Measurements from ENCODE around the gene WDR44. TPM values are rescaled to one million over a fixed set of nuclear protein-coding genes. Genes with fewer than 3 reads are reported as not detected.

The WDR44 gene
- total RNA-seq, 1 donor from 2014 or later: 12.8 TPM

DNA sequence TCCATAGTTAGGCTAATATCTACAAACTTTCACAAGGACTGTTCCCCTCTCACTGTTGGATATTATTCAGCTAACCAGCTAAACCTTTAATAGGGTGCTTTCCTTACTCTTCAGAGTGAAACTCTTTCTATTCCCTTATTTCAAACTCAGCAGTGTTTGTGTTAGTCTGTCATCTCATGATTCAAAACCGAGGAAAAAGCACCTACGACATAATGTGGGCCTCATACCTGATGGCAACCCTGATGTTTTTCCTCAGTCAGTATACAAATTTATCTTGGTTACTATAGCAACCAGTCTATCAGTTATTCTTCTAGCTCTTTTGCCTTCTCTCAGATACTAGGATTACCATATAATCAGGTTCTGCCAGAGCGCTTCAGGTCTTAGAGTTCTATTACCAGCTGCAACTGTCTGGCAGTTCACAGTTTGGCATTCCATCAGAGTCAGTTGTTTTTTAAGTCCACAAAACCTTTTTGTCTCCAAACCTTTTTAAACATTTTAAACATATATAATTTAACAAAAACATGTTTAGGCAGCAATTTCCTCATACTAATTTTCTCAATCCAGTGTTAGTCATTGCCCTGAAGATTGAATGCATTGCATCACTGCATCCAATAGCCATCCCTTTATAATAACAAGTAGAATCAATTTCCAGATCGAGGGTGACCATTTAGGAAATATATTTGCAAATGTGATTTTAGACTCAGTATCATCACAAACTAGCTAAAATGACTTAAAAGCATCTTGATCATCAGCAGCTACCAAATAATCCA lies 7.4 kb downstream of the WDR44 start:
- TF ChIP-seq, protein P1, sequence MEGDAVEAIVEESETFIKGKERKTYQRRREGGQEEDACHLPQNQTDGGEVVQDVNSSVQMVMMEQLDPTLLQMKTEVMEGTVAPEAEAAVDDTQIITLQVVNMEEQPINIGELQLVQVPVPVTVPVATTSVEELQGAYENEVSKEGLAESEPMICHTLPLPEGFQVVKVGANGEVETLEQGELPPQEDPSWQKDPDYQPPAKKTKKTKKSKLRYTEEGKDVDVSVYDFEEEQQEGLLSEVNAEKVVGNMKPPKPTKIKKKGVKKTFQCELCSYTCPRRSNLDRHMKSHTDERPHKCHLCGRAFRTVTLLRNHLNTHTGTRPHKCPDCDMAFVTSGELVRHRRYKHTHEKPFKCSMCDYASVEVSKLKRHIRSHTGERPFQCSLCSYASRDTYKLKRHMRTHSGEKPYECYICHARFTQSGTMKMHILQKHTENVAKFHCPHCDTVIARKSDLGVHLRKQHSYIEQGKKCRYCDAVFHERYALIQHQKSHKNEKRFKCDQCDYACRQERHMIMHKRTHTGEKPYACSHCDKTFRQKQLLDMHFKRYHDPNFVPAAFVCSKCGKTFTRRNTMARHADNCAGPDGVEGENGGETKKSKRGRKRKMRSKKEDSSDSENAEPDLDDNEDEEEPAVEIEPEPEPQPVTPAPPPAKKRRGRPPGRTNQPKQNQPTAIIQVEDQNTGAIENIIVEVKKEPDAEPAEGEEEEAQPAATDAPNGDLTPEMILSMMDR (IDR thresholded peaks at IDR 0.05; ENCODE audit: insufficient read depth, low read length, poor library complexity, severe bottlenecking): no peak
- no peak for DNase-seq (ENCODE audit: low read depth)
- Histone ChIP-seq H3K27me3 (ENCODE audit: control insufficient read depth, insufficient read depth, low read length) (no peaks in the 10 kb centered on the region), H3K36me3 (ENCODE audit: control insufficient read depth, insufficient read depth, low read length) (no peaks in the 10 kb centered on the region), H3K4me3 (ENCODE audit: low read depth, low read length) (no peak overlapping the region)

DNA sequence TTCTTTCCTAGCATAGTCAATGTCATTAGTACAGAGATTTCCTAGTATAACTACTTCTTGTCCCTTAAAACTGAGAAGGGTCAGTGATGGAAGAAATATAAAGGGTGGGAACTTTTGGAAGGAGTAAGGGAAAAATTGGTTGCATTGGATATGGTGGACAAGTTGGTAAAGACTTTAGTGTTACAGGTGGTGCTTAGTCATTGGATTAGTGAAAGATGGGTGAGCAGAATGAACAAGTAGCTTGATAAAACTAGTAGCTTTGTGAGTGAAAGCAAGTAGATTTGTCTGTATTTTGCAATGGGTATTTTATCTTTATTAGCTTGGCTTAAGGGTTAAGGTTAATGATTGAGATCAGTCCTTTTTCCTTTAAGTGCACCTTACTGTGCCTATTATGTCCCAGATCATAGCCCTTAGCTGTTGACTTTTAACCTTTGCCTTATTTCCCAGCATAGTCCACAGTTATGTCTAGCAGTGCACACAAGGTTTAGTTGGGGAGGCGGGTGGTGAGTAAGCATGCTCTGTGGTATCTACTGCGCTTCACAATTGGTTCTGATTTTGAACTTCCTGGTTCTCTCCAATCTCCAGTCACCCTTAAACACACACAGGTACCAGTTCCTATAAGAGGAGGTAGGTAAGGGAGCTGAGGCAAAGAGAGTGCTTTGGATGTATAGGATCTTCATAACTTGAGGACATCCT lies 9.5 kb downstream of the WDR44 start:
- TF ChIP-seq, protein P1 (IDR thresholded peaks at IDR 0.05; ENCODE audit: insufficient read depth, low read length, poor library complexity, severe bottlenecking): no peak
- no peak for DNase-seq (ENCODE audit: low read depth)
- Histone ChIP-seq H3K36me3 (ENCODE audit: control insufficient read depth, insufficient read depth, low read length) (no peaks in the 10 kb centered on the region), H3K27me3 (ENCODE audit: control insufficient read depth, insufficient read depth, low read length) (no peaks in the 10 kb centered on the region), H3K4me3 (ENCODE audit: low read depth, low read length) (no peak overlapping the region)

DNA sequence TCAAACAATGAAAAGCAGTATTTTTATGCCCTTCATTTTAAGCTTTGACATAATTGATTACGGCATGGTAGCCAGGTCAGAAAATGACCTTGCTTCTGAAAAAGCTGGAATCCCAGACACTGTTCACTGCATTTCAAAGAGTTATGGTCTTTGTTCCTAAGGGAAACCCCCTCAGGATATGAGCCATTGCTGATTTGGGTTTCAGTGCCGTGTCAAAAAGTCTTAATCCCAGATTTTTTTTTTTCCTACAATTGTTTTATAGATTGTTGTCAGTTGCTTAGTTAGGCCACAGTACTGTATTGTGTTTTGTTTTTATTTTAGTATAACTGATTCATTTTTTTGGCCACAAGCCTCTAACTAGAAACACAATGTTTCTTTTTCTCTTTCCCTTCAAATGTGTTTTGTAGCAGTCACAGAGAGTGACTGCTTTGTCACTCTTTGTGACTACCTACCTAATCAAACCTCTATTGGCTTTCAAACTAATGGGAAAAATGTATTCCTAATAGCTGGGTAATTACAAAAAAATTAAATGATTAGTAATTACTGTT lies 10.3 kb downstream of the WDR44 start:
- no peaks in the 10 kb centered on the region for H3K36me3 ChIP-seq (ENCODE audit: control insufficient read depth, insufficient read depth, low read length)

DNA sequence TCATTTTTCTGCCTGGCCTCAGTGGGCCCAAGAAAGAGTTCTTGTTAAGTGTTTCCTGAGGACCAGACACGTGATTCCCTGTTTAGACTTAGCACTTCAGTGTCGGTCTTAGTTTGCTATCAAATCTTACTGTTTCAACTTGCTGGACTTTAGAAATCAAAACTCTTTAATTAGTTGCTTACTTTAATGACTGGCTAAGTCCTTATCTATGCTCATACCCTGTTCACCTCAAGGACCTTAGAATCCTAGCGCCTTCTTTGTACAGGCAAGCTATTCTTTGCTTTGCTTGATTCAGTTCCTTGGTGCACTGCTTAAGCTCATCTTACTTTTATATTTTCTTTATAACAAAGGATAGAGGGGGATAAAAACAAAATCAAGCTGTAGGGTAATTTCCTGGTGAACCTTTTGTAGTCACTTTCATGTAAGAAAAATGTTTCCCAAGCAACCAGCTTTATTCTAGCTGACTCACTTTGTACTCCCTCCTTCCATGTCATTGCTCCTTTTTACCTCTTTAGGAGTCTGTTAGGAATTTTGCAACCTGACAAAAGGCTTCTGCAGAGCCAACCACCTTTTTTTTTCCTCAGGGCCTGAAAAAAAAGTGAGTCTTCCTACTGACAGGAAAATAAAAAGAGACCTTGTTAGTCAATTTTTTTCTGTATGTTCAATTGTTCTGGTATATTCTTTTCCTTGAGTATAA lies 14.7 kb downstream of the WDR44 start:
- H3K4me3 ChIP-seq (ENCODE audit: low read depth, low read length): no peak overlapping the region
- TF ChIP-seq, protein P1 (IDR thresholded peaks at IDR 0.05; ENCODE audit: insufficient read depth, low read length, poor library complexity, severe bottlenecking): no peak
- no peak for DNase-seq (ENCODE audit: low read depth)
- no peaks in the 10 kb centered on the region for H3K27me3 ChIP-seq (ENCODE audit: control insufficient read depth, insufficient read depth, low read length)
- no peaks in the 10 kb centered on the region for H3K36me3 ChIP-seq (ENCODE audit: control insufficient read depth, insufficient read depth, low read length)

More for the DNA sequence above, 10.3 kb downstream of the WDR44 start:
- no peak overlapping the region for H3K4me3 ChIP-seq (ENCODE audit: low read depth, low read length)
- TF ChIP-seq, protein P1 (IDR thresholded peaks at IDR 0.05; ENCODE audit: insufficient read depth, low read length, poor library complexity, severe bottlenecking): no peak
- no peaks in the 10 kb centered on the region for H3K27me3 ChIP-seq (ENCODE audit: control insufficient read depth, insufficient read depth, low read length)
- DNase-seq (ENCODE audit: low read depth): no peak

DNA sequence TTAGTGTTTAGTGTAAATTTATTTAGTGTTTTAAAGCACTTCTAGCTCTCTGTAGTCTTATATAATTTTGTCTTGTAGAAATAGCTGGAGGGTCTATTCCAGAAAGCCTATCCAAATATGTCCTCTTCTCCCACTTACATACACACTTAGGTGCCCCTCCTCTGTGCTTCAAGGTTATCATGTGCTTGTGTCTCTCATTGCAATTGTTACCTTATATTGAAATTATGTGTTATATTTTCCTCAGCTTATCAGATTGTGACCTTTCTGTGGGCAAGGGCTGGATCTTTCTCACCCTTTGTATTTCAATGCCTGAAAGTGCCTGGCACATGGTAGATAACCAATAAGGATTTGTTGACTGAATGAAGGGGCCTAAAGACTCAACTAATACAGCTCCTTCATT lies 18.4 kb downstream of the WDR44 start:
- Histone ChIP-seq H3K36me3 (ENCODE audit: control insufficient read depth, insufficient read depth, low read length) (no peaks in the 10 kb centered on the region), H3K4me3 (ENCODE audit: low read depth, low read length) (no peak overlapping the region), H3K27me3 (ENCODE audit: control insufficient read depth, insufficient read depth, low read length) (no peaks in the 10 kb centered on the region)
- no peak for DNase-seq (ENCODE audit: low read depth)
- TF ChIP-seq, protein P1 (IDR thresholded peaks at IDR 0.05; ENCODE audit: insufficient read depth, low read length, poor library complexity, severe bottlenecking): no peak
